NCI-H748 treated with DMSO at 0.1 percent for 48 hours (cell line): ENCODE results near the gene ZNF285.
A peak's percentile ranks its signal among the peaks of the same experiment; 100 is the strongest.
"Not testable (repeated sequence)": the region's sequence is repeated elsewhere in the genome, so short reads cannot be mapped to it uniquely, and the experiment has no call there.

Experiments used
- DNase-seq: peaks from one replicate; lab custom pipeline; 2025; lab: John Stamatoyannopoulos, UW

ZNF285 gene

GRCh38 chr19:44401139-44402115, at the start of gene ZNF285:
TSS of gene ZNF285 (minus strand) at chr19:44401608. CDS start at chr19:44397213, 4,395 bp downstream.
- DNase-seq: no peak

GRCh38 chr19:44447916-44448674, 46.7 kb upstream of the ZNF285 start, which contains the start of gene ZNF229:
TSS of gene ZNF229 (minus strand) at chr19:44448472. CDS start at chr19:44442847, 5,625 bp downstream.
- DNase-seq: peak; percentile 94

- no peak for DNase-seq
Measured at GRCh38 chr19:44438441-44438840, 37.0 kb upstream of the ZNF285 start.

- no peak for DNase-seq
Measured at GRCh38 chr19:44435441-44435840, 34.0 kb upstream of the ZNF285 start.

GRCh38 chr19:44430956-44431355, 29.5 kb upstream of the ZNF285 start:
- no peak for DNase-seq

- not testable (repeated sequence) for DNase-seq
Measured at GRCh38 chr19:44415553-44415952, 14.1 kb upstream of the ZNF285 start.

GRCh38 chr19:44389268-44389667, 12.1 kb downstream of the ZNF285 start:
- DNase-seq: not testable (repeated sequence)

GRCh38 chr19:44374789-44375188, 26.6 kb downstream of the ZNF285 start:
- DNase-seq: no peak

GRCh38 chr19:44371815-44372480, 29.5 kb downstream of the ZNF285 start:
- DNase-seq: no peak

GRCh38 chr19:44367024-44367423, 34.4 kb downstream of the ZNF285 start:
- no peak for DNase-seq

- peak; percentile 93 for DNase-seq
Measured at GRCh38 chr19:44356383-44357111, 44.9 kb downstream of the ZNF285 start, which contains the start of gene ZNF112. TSS of gene ZNF112 (minus strand) at chr19:44356680. CDS start at chr19:44340539, 16,141 bp downstream.

- DNase-seq: no peak
Measured at GRCh38 chr19:44346556-44346955, 54.9 kb downstream of the ZNF285 start.

- DNase-seq: no peak
Measured at GRCh38 chr19:44345959-44346358, 55.4 kb downstream of the ZNF285 start.

- DNase-seq: no peak
Measured at GRCh38 chr19:44344255-44344654, 57.2 kb downstream of the ZNF285 start.

- DNase-seq: no peak
Measured at GRCh38 chr19:44341794-44342193, 59.6 kb downstream of the ZNF285 start.

- not testable (repeated sequence) for DNase-seq
Measured at GRCh38 chr19:44334639-44335038, 66.8 kb downstream of the ZNF285 start.
